ENCODE measurements around the gene NUDT13. TPM values are rescaled to one million over a fixed set of nuclear protein-coding genes. Genes with fewer than 3 reads are reported as not detected.

NUDT13 gene
- total RNA-seq, 1 experiment from 2014 or later, result 1.5 TPM

- Histone ChIP-seq H2BK12ac (ENCODE audit: insufficient read length, low read depth, low read length) (no peak overlapping the region), H3K79me1 (ENCODE audit: insufficient read depth, low read depth, low read length, poor library complexity, severe bottlenecking) (peaks cover 4% of the 10 kb centered on the region), H3K79me2 (ENCODE audit: insufficient read depth, low read length) (no peaks in the 10 kb centered on the region; the same call in 1 of the 2 replicates), H3K9ac (ENCODE audit: extremely low read depth, insufficient read length, low read length) (no peak overlapping the region), H3K14ac (ENCODE audit: insufficient read depth, low read length) (no peak overlapping the region), H3K4ac (ENCODE audit: low read depth, low read length) (no peak overlapping the region), H2BK15ac (ENCODE audit: low read depth, low read length) (no peak overlapping the region), H2BK5ac (ENCODE audit: insufficient read length, low read length) (no peak overlapping the region), H3K56ac (ENCODE audit: insufficient read length, low read depth, low read length) (no peak overlapping the region), H2BK120ac (ENCODE audit: low read depth, low read length, poor library complexity, severe bottlenecking) (no peak overlapping the region), H3K4me1 (ENCODE audit: insufficient read depth, low read length) (no peaks in the 10 kb centered on the region; the same call in 1 of the 2 replicates), H3K9me3 (ENCODE audit: control insufficient read depth, low read depth, low read length) (no peaks in the 10 kb centered on the region), H2AK5ac (ENCODE audit: insufficient read length, low read length) (no peak overlapping the region), H4K20me1 (ENCODE audit: control insufficient read depth, insufficient read depth, insufficient read length) (no peaks in the 10 kb centered on the region), H3K27me3 (ENCODE audit: insufficient read depth, low read length) (no peaks in the 10 kb centered on the region), H3K4me2 (ENCODE audit: insufficient read depth, insufficient read length, low read length) (no peak overlapping the region), H4K91ac (ENCODE audit: insufficient read length, low read depth, low read length) (no peak overlapping the region), H2BK20ac (ENCODE audit: low read depth, low read length, poor library complexity, severe bottlenecking) (no peak overlapping the region), H4K8ac (replicated peaks; ENCODE audit: insufficient read length, low read depth, low read length) (no peak overlapping the region), H3K23me2 (ENCODE audit: insufficient read length, low read depth, low read length, poor library complexity, severe bottlenecking) (no peaks in the 10 kb centered on the region), H2AFZ (ENCODE audit: low read length) (no peak overlapping the region), H3K18ac (ENCODE audit: insufficient read length, low read depth, low read length) (no peak overlapping the region), H3K23ac (ENCODE audit: insufficient read length, low read depth, low read length) (no peak overlapping the region), H3T11ph (ENCODE audit: low read length) (no peak overlapping the region), H4K5ac (ENCODE audit: insufficient read length, low read depth, low read length) (no peak overlapping the region), H3K27ac (ENCODE audit: insufficient read length, low read depth, low read length) (no peak overlapping the region)
- no peak overlapping the region for H3K4me3 Mint-ChIP-seq
- H3K9me3 Mint-ChIP-seq, result no peaks in the 10 kb centered on the region
- H3K27ac Mint-ChIP-seq, result no peak overlapping the region
- WGBS (ENCODE audit: extremely low coverage, insufficient read length, low lambda C conversion rate), result no CpG with 5 or more reads among the region's 3 CpGs
- H3K36me3 Mint-ChIP-seq (ENCODE audit: insufficient read depth in 1 of 3, low read depth in 3 of 3), result peaks cover 8 to 27% (median 26%) of the 10 kb centered on the region in 3 experiments; a peak in 6 of 7 replicates
- no peak for TF ChIP-seq CTCF (conservative IDR thresholded peaks at IDR 0.05)
- peaks cover 0 to 3% of the 10 kb centered on the region in 2 experiments; a peak in 1 of 4 replicates for H3K4me1 Mint-ChIP-seq
- no peaks in the 10 kb centered on the region for H3K27me3 Mint-ChIP-seq (ENCODE audit: low read depth)
- DNase-seq, result no peak
Observed at GRCh38 chr10:73075829-73076228, 34.4 kb upstream of the NUDT13 start.

Measured in H9 (cell line).